KBM-7 (cell line): Measurements from ENCODE around the gene LPP.
A peak's percentile ranks its signal among the peaks of the same experiment; 100 is the strongest.

Experiments used
- DNase-seq: peaks from one replicate; pipeline ENCODE4 v3.0.0-alpha.2; 2015
- in situ Hi-C: fragments of 300-500 bp; cut with MboI; formaldehyde crosslinking; loops from 2 replicates; pipeline ENCODE4 v1.14.3; 2020; ENCODE audit warnings: low sequenced_read_pairs, low pct_unique_long_range_greater_than_20kb, mixed read lengths

The LPP gene

DNA sequence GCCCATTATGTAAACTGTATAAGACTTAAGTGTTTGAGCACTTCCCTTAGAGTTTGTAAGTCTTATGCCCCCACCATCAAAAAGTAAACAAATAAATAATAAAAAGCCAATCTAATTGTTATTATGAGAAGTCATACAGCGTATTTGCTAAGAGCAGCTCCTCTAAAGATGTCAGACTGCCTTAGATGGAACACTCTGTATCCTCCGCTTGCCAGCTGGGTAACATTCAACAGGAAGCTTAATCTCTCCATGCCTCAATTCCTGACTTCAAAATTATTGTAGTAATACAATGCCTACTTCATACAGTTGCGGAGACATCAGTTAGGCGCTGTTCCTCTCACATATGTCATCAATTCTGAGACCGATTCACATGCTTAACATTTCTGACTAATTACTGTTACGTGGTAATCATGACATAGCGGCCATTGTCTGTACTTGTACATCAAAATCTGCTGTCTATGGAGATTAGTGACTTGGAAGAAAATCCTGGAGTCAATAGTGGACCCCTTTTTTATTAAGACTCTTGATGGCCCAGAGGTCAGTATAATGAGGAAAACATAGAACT is 417.7 kb downstream of the LPP start:
- DNase-seq, result no peak
- in situ Hi-C loops, result no loop called here

DNA sequence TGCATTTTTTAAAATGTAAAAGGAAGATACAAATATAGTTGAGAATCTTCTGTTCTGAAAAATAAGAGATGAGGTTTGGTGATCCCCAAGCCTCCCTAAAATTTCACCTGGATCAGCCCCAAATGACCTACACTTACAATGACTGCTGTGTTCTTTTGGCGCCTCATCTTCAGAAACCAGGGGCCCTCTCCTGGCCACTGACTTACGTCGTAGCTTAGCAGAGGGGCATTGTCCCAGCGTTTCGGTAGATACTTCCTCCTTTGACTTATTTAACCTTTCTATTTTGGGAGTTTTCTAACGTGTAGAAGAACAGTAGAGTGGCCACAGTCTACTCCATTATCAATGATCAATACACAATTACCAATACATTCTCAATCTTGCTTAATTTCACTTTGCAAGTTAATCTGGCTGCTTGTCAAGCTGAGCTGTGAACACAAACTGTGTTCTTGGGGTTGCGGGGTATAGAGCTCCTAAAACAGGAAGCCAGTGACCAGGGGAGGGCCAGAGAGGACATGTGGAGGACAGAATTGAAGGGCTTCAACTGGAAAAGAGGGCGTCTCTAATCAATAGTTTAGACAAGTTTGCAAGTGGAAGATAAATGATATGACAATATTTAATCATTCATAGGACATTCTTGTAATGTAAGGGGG is 419.5 kb downstream of the LPP start:
- in situ Hi-C loops, result no loop called here
- peak; percentile 48 for DNase-seq

- DNase-seq, result no peak
- in situ Hi-C loops, result no loop called here
These were observed 420.0 kb downstream of the LPP start for GRCh38 chr3:188573956-188574355.

DNA sequence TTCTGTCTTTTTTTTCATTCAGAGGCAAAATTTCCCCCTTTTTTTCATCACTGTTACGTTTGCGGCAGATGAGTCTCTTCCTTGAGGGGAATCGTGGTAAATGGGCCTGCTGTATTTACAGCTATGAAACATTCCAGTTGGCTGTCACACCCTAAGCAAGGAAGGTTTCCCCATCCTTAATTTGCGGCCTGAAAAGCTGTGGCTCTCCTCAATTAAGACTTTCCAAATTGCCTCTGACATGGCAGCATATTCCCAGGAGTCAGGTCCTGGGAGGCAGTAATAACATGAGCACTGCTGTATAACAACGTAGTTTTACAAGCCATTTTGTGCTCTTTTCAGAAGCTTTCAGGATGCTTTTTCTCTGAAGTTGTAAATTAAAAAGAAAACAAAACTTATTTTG is 420.9 kb downstream of the LPP start:
- no peak for DNase-seq
- in situ Hi-C loops, result no loop called here

DNA sequence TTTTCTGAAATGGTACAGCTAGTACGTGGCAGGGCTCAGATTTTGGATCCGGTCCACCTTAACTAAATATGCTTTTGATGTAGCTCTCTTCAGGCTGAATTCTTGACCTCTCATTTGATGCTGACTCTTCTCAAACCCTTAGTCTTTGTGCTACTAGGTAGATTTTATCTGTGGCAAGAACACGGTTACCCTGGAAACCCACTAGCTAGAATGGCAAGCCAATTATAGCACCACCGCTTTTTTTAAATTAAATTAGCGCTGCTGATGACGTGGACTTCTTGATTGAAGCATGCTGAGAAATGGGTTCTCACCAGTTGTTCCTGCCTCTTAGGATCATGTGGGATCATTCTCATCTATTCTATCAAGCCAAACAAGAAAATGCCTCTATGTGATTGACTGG is 421.5 kb downstream of the LPP start:
- in situ Hi-C loops, result no loop called here
- DNase-seq, result no peak

DNA sequence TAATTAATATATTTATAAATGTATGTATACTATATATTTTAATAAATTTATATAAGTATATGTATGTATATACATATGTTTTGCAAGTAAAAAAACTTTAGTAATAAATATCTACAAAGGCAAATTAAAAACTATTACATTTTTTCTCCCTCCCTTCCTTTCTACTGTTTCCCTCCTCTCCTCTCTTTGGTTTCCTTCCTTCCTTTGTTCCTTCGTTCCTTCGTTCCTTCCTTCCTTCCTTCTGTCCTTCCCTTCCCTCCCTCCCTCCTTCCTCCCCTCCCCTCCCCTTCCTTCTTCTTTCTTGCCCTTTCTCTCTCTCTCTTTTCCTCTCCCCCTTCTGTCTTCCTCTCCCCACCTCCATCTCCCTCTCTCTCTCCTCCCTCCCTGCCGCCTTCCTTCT is 423.6 kb downstream of the LPP start:
- in situ Hi-C loops, result no loop called here
- no peak for DNase-seq

DNA sequence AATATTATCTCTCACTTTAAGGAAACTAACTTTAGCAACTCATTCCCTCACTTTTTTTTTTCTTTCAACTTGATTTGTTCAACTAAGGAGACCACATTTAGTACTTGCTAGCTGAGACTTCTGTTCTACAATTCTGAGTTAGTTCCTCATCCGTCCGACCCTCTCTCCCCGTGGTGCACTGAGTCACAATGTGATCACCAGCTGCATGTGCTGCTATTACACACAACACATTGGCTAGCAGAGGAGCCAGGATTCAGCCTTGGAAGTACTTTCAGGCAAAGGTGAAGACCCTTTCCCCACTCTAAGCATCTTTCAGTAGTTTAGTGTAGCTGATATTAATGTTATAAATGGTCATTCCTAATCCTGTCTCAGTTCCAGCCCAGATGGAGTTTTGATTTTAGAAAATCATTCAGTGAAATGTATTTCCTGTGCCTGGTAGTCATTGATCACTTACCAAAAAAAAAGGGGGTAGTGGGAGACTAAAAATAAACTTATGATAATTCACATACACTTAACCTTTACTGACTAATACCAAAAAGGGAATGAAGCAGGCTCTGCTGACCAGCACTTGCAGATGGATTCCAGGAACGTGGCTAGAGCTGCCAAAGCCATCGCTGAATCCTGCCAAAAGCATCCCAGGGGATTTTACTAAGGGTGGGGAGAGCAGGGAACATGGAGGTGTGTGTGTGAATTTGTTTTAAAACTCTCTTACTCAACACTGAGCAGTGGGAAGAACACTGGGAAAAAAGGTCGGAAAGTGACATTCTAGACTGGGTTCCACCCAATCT is 424.8 kb downstream of the LPP start:
- no peak for DNase-seq

GRCh38 chr3:188580223-188580622 is 426.3 kb downstream of the LPP start:
- no peak for DNase-seq
- in situ Hi-C loops, result no loop called here

More for the DNA sequence above, 424.8 kb downstream of the LPP start:
- in situ Hi-C loops, result no loop called here

DNA sequence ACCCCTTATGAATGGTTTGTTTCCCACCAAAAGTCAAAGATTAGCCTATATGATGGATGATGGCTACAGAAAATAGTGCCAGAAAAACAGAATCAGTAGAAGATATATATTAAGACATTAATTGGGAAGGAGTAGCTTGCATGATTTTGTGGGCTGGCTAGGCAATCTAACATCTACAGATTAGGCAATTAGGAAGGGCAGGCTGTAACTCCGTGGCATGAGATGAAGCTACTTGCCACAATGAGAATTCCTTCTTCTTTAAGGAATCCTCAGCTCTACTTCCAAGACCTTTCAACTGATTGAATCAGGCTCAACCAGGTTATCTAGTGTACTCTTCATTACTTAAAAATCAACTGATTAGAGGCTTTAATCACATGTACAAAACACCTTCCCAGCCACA is 426.7 kb downstream of the LPP start:
- DNase-seq, result no peak
- in situ Hi-C loops, result no loop called here

DNA sequence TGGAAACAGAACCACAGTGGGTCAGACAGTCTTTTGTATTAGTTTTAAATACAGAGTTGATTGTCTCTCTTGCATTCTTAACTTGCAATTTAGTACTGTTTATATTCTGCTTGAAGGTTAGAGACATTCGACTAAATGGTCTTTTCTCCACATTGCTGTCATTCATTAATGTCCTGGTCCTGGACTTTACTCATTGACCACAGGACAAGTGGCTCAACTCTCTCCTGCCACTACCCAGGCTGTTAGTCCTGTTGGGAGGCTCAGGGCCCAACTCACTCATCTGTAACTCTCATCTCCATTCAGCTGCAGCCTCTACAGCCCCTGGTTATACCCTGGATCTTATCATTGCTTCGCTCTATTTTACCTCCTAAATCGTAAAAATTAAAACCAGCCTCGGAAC is 427.4 kb downstream of the LPP start:
- in situ Hi-C loops, result no loop called here

GRCh38 chr3:188581792-188582191 is 427.8 kb downstream of the LPP start:
- in situ Hi-C loops, result no loop called here
- DNase-seq, result no peak

More for the DNA sequence above, 427.4 kb downstream of the LPP start:
- no peak for DNase-seq

GRCh38 chr3:188583341-188584161 is 429.6 kb downstream of the LPP start:
- in situ Hi-C loops, result no loop called here
- no peak for DNase-seq

- DNase-seq, result peak; percentile 13
- in situ Hi-C loops, result no loop called here
These were observed 430.2 kb downstream of the LPP start for GRCh38 chr3:188584162-188584529.

GRCh38 chr3:188584958-188585689 is 431.2 kb downstream of the LPP start:
- in situ Hi-C loops, result no loop called here
- peak; percentile 18 for DNase-seq

DNA sequence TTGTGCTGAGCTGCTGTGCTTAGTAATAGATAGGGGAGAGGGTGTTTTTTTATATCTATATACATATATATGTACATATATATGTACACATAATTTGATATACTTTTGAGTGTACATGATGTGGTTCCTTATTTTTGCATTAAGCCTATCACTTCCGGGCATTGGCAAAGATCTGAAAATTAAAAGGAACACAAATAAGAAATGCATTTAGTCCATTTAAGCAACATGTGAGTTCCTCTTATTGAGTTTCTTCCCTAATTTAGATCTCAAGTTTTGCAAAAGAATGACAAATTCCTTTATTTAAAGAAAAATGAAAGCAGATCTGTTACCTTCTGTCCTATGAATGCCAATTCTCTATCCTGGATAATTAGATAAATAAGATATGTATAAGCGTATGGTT is 435.1 kb downstream of the LPP start:
- DNase-seq, result peak; percentile 28
- in situ Hi-C loops, result no loop called here

- in situ Hi-C loops, result no loop called here
- no peak for DNase-seq
These were observed 435.8 kb downstream of the LPP start for GRCh38 chr3:188589771-188590170.

DNA sequence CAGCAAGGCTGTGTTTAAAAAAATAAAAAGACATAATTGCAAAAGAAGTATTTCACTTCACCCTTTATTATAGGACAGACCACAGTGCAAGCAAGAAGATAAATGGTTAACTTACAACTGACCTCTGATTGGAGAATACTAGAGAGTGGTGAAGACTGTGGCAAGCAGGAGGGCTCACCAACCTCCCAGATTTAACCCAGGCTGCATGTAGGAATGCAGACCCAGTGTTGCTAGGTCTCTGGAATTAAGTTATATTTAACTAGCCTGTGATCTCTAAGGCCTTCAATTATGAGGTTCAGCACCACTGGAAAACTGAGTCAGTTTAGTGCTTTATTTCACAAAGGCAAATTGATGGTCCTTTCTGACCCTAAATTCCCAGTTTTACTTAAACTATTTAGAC is 436.6 kb downstream of the LPP start:
- no peak for DNase-seq
- in situ Hi-C loops, result no loop called here

DNA sequence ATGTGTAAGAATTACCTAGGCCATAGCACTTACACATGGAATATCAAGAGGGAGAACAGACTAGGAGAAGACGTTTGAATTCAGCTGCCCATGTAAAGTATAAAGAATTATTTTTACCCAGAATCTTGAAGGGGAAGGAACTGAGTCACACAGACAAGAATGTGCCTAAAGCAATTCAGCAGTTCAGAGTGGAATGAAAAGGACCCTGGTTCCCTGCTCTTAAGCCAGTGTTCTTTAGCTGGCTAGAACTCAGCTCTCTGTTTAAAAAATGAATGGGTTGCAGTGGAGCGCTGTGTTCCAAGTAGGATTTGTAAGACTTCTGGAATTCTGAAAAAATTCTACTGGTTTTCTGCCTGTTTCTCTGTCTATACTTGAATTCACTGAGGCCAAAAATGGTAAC is 440.2 kb downstream of the LPP start:
- in situ Hi-C loops, result no loop called here
- no peak for DNase-seq

GRCh38 chr3:188595890-188596376 is 442.0 kb downstream of the LPP start:
- DNase-seq, result no peak
- in situ Hi-C loops, result no loop called here
